ENCODE measurements around the gene PSD2. TPM values are rescaled to one million over a fixed set of nuclear protein-coding genes. Genes with fewer than 3 reads are reported as not detected.

PSD2 gene
- total and polyA plus RNA-seq, 2 of the 13 experiments (the other 11 are each of a cell fraction or from before 2014, with no cell fraction given), result 0.07 TPM; not detected in 1

DNA sequence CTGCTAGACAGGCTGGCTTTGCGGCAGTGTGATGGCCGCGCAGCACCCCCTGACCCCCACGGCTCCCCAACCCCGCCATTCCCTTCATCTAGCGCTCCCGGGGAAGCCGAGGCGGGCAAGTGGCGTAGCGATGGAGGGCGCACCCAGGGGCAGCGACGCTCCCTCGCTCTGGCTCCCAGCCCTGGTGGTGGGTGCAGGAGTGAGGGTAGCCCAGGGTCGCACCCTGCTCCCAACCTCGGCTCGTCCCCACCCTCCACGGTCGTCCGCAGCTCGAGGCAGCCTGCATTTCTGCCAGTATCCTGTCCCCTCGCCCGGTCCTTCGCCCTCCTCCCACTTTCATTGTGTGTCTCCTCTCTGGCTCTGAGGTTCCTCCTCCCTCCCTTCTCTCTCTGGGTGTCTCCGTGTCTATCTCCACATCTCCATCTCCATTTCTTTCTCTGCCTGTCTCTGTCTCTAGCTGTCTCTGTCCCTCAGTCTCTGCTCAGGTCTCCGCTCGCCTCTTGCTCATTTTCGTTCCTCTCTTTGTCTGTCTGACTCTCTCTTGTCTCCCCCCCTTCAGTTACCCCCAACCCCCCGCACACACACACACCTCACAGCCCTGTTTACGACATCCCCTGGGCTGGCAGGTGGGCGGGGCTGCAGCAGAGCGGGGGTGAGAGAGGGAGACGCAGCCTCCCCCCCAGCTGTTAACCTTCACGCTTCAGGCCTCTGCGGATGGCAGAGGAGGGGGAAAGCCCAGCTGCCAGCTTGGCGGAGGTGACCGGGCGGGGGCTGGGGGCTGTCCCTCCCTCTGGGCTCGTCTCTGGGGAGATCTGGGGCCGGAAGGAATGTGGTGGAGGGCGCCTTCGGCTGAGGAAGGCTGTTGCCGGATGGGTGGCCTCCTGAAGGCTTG is 48.7 kb upstream of the PSD2 start (continued):
- TF ChIP-seq, protein P1, sequence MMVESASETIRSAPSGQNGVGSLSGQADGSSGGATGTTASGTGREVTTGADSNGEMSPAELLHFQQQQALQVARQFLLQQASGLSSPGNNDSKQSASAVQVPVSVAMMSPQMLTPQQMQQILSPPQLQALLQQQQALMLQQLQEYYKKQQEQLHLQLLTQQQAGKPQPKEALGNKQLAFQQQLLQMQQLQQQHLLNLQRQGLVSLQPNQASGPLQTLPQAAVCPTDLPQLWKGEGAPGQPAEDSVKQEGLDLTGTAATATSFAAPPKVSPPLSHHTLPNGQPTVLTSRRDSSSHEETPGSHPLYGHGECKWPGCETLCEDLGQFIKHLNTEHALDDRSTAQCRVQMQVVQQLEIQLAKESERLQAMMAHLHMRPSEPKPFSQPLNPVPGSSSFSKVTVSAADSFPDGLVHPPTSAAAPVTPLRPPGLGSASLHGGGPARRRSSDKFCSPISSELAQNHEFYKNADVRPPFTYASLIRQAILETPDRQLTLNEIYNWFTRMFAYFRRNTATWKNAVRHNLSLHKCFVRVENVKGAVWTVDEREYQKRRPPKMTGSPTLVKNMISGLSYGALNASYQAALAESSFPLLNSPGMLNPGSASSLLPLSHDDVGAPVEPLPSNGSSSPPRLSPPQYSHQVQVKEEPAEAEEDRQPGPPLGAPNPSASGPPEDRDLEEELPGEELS (CRISPR knock-in tag; IDR thresholded peaks at IDR 0.05), result peak; percentile 24; the same call in 1 of the 2 replicates
- TF ChIP-seq SALL1 (CRISPR knock-in tag; IDR thresholded peaks at IDR 0.05) (peak; percentile 21; the same call in 1 of the 2 replicates), HOXA5 (CRISPR knock-in tag; IDR thresholded peaks at IDR 0.05) (0 out of 2 replicates have a peak, but pooled peaks have one; percentile 0), BRD4 (CRISPR knock-in tag; IDR thresholded peaks at IDR 0.05) (0 out of 2 replicates have a peak, but pooled peaks have one; percentile 50), SP5 (CRISPR knock-in tag; IDR thresholded peaks at IDR 0.05; ENCODE audit: borderline replicate concordance, low read depth) (peak; percentile 73), ZNF292 (CRISPR knock-in tag; IDR thresholded peaks at IDR 0.05; ENCODE audit: borderline replicate concordance, low read depth) (no peak; the same call in 1 of the 2 replicates), CEBPG (CRISPR knock-in tag; IDR thresholded peaks at IDR 0.05) (0 out of 2 replicates have a peak, but pooled peaks have one; percentile 7), ZFP36 (IDR thresholded peaks at IDR 0.05; ENCODE audit: borderline replicate concordance, low read depth, low read length, partially characterized antibody) (peak; percentile 34), ZNF672 (CRISPR knock-in tag; IDR thresholded peaks at IDR 0.05) (no peak), ZNF333 (CRISPR knock-in tag; IDR thresholded peaks at IDR 0.05; ENCODE audit: borderline replicate concordance) (peak; percentile 33; the same call in 1 of the 2 replicates), HHEX (CRISPR knock-in tag; IDR thresholded peaks at IDR 0.05) (no peak), CCDC6 (CRISPR knock-in tag; IDR thresholded peaks at IDR 0.05) (peak; percentile 51; the same call in 1 of the 2 replicates), ATF7-NPFF (CRISPR knock-in tag; IDR thresholded peaks at IDR 0.05; ENCODE audit: low read depth) (peak; percentile 6; the same call in 1 of the 2 replicates), SAP130 (CRISPR knock-in tag; IDR thresholded peaks at IDR 0.05; ENCODE audit: low read depth) (peak; percentile 63), ZBTB7A (CRISPR knock-in tag; IDR thresholded peaks at IDR 0.05) (0 out of 2 replicates have a peak, but pooled peaks have one; percentile 56)
- TF ChIP-seq, protein P2, sequence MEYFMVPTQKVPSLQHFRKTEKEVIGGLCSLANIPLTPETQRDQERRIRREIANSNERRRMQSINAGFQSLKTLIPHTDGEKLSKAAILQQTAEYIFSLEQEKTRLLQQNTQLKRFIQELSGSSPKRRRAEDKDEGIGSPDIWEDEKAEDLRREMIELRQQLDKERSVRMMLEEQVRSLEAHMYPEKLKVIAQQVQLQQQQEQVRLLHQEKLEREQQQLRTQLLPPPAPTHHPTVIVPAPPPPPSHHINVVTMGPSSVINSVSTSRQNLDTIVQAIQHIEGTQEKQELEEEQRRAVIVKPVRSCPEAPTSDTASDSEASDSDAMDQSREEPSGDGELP (IDR thresholded peaks at IDR 0.05; ENCODE audit: borderline replicate concordance, low read depth), result peak; percentile 74; the same call in 1 of the 2 replicates
- TF ChIP-seq, protein P3, sequence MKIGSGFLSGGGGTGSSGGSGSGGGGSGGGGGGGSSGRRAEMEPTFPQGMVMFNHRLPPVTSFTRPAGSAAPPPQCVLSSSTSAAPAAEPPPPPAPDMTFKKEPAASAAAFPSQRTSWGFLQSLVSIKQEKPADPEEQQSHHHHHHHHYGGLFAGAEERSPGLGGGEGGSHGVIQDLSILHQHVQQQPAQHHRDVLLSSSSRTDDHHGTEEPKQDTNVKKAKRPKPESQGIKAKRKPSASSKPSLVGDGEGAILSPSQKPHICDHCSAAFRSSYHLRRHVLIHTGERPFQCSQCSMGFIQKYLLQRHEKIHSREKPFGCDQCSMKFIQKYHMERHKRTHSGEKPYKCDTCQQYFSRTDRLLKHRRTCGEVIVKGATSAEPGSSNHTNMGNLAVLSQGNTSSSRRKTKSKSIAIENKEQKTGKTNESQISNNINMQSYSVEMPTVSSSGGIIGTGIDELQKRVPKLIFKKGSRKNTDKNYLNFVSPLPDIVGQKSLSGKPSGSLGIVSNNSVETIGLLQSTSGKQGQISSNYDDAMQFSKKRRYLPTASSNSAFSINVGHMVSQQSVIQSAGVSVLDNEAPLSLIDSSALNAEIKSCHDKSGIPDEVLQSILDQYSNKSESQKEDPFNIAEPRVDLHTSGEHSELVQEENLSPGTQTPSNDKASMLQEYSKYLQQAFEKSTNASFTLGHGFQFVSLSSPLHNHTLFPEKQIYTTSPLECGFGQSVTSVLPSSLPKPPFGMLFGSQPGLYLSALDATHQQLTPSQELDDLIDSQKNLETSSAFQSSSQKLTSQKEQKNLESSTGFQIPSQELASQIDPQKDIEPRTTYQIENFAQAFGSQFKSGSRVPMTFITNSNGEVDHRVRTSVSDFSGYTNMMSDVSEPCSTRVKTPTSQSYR (CRISPR knock-in tag; IDR thresholded peaks at IDR 0.05; ENCODE audit: borderline replicate concordance), result peak; percentile 27; the same call in 1 of the 2 replicates
- TF ChIP-seq, protein P4, sequence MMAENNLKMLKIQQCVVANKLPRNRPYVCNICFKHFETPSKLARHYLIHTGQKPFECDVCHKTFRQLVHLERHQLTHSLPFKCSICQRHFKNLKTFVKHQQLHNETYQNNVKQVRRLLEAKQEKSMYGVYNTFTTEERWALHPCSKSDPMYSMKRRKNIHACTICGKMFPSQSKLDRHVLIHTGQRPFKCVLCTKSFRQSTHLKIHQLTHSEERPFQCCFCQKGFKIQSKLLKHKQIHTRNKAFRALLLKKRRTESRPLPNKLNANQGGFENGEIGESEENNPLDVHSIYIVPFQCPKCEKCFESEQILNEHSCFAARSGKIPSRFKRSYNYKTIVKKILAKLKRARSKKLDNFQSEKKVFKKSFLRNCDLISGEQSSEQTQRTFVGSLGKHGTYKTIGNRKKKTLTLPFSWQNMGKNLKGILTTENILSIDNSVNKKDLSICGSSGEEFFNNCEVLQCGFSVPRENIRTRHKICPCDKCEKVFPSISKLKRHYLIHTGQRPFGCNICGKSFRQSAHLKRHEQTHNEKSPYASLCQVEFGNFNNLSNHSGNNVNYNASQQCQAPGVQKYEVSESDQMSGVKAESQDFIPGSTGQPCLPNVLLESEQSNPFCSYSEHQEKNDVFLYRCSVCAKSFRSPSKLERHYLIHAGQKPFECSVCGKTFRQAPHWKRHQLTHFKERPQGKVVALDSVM (CRISPR knock-in tag; IDR thresholded peaks at IDR 0.05), result peak; percentile 48; the same call in 1 of the 2 replicates

Data from HepG2 (cell line).